A673 (cell line): ENCODE data around the gene MBLAC1. TPM values are rescaled to one million over a fixed set of nuclear protein-coding genes. Genes with fewer than 3 reads are reported as not detected.

Experiments used
- BruUV-seq: library from RNA; stranded (reverse); fragments of 400-500 nt; replicated peaks from 2 replicates; lab custom pipeline; 2021; lab: Mats Ljungman, UMichigan
- CTCF ChIA-PET: fragments of 300-600 bp; sonication (Branson Sonifier 250); formaldehyde crosslinking; loops from one replicate; lab custom pipeline; 2022; ENCODE audit warnings: antibody characterized with exemption; lab: Charles Lee
- POLR2A ChIA-PET: fragments of 300-600 bp; sonication (Branson Sonifier 250); formaldehyde crosslinking; loops from one replicate; lab custom pipeline; 2022; ENCODE audit warnings: antibody characterized with exemption; ENCODE audit not compliant: low non-redundant PET; lab: Charles Lee
- DNase-seq: peaks from one replicate; pipeline ENCODE4 v3.0.0-alpha.2; 2015; ENCODE audit warnings: low spot score
- H3K27ac ChIP-seq: fragments of 200-600 bp; sonication (generic); 2 replicates; pipeline ENCODE4 v1.5.1; 2016; ENCODE audit warnings: mixed run types, low read depth, mild to moderate bottlenecking, mixed read lengths, antibody characterized with exemption, low read length; ENCODE audit not compliant: poor library complexity, severe bottlenecking
- H3K27me3 ChIP-seq: fragments of 200-600 bp; sonication (generic); replicated peaks from 2 replicates; pipeline ENCODE4 v1.6.1; 2017; ENCODE audit warnings: mixed run types, low read depth, mild to moderate bottlenecking, mixed read lengths, antibody characterized with exemption, low read length; ENCODE audit not compliant: insufficient read depth, poor library complexity
- H3K36me3 ChIP-seq: fragments of 200-600 bp; sonication (generic); 2 replicates; pipeline ENCODE4 v1.6.1; 2016; ENCODE audit warnings: mixed run types, mild to moderate bottlenecking, mixed read lengths, antibody characterized with exemption, low read length; ENCODE audit not compliant: insufficient read depth, poor library complexity, severe bottlenecking
- H3K4me1 ChIP-seq: fragments of 200-600 bp; sonication (generic); 2 replicates; pipeline ENCODE4 v1.6.1; 2017; ENCODE audit warnings: mixed run types, mild to moderate bottlenecking, mixed read lengths, antibody characterized with exemption, low read length; ENCODE audit not compliant: insufficient read depth, poor library complexity, severe bottlenecking
- H3K4me3 ChIP-seq: fragments of 200-600 bp; sonication (generic); 2 replicates; pipeline ENCODE4 v1.5.1; 2016; ENCODE audit warnings: low read depth, mixed run types, mild to moderate bottlenecking, mixed read lengths, low read length; ENCODE audit not compliant: poor library complexity, severe bottlenecking
- H3K9me3 ChIP-seq: fragments of 200-600 bp; sonication (generic); 2 replicates; pipeline ENCODE4 v1.6.1; 2016; ENCODE audit warnings: mixed run types, low read depth, mild to moderate bottlenecking, mixed read lengths, antibody characterized with exemption, low read length; ENCODE audit not compliant: poor library complexity, severe bottlenecking
- EZH2 ChIP-seq: fragments of 200-600 bp; sonication (generic); IDR thresholded peaks from 2 replicates; pipeline ENCODE4 v1.6.1; 2017; ENCODE audit warnings: borderline replicate concordance, low read depth, mild to moderate bottlenecking, mixed read lengths, antibody characterized with exemption, low read length; ENCODE audit not compliant: poor library complexity, severe bottlenecking
- intact Hi-C: fragments of 100-400 bp; cut with micrococcal nuclease; formaldehyde crosslinking; loops from one replicate; pipeline ENCODE4 v1.10.0; 2022; ENCODE audit not compliant: unreplicated experiment
- total RNA-seq: library from RNA; stranded (reverse); gene quantifications from 2 replicates; pipeline ENCODE4 v1.2.3, GENCODE V29; 2021
- TF ChIP-seq, protein P1 (sequence below): fragments of 300-800, 200-600 bp; sonication (generic); conservative IDR thresholded peaks from 2 replicates; pipeline ENCODE4 v1.5.1; 2017; ENCODE audit warnings: low read depth, mild to moderate bottlenecking, antibody characterized with exemption, low read length, moderate library complexity, mixed read lengths

Gene MBLAC1
- total RNA-seq, 1 experiment from 2014 or later: 3.1 TPM

DNA sequence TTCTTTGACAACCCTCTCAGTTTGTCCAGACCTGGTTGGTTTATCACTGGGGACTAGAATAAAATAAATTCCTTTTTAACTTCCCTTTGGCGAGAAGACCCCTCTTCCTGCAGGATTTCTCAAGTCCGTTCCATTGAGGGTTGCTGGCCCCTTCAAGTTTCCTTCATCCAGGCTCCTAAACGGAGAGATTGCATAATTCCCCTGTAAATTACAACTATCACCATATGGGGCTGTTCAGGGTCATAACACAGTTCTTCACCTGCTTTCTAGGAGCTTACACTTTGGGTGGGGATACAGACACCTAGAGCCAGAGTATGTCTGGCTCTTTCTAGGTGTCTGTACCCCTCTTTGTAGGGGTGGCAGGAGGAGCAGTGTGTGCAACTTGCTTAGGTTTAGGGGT is 41.3 kb upstream of the MBLAC1 start:
- POLR2A ChIA-PET: no interaction called here
- intact Hi-C loops: no loop called here
- H3K36me3 ChIP-seq: peaks cover 5% of the 10 kb centered on the region

DNA sequence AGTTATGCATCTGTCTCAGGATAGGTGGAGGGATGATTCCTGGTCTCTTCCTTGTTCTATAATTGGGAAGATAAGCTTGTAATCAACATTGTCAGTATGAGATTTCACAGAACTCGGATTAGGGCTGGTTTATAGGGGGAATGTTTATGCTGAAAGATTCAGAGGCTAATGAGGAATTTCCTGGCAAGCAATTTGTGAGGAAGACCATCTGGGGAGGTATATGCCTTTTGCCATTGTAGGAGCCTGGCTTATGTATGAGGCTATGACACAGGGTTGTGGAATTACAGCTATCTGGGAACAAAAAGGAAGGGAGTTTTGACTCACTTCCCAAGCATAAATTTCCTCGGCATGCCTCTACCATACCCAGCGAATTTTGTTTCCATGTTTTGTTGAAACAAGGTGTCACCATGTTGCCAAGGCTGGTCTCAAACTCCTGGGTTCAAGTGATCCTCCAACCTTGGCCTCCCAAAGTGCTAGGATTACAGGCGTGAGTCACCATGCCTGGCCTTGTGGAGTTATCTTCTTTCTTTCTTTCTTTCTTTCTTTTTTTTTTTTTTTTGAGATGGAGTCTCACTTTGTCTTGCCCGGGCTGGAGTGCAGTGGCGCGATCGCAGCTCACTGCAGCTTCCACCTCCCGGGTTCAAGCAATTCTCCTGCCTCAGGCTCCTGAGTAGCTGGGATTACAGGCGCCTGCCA is 39.6 kb upstream of the MBLAC1 start:
- no TSS peak for BruUV-seq
- Histone ChIP-seq H3K27ac (peak overlapping the region; percentile 91), H3K27me3 (no peaks in the 10 kb centered on the region), H3K36me3 (peaks cover 22% of the 10 kb centered on the region), H3K9me3 (no peaks in the 10 kb centered on the region), H3K4me3 (no peak overlapping the region), H3K4me1 (peaks cover 39% of the 10 kb centered on the region)
- intact Hi-C loops: no loop called here
- ChIA-PET POLR2A (interaction anchor here (0.6 to 0.7 kb wide), 2 partner anchors 11 to 42 kb away, joined by 3 read pairs; no protein-coding TSS in a partner anchor), CTCF (no interaction called here)
- TF ChIP-seq, protein P1, sequence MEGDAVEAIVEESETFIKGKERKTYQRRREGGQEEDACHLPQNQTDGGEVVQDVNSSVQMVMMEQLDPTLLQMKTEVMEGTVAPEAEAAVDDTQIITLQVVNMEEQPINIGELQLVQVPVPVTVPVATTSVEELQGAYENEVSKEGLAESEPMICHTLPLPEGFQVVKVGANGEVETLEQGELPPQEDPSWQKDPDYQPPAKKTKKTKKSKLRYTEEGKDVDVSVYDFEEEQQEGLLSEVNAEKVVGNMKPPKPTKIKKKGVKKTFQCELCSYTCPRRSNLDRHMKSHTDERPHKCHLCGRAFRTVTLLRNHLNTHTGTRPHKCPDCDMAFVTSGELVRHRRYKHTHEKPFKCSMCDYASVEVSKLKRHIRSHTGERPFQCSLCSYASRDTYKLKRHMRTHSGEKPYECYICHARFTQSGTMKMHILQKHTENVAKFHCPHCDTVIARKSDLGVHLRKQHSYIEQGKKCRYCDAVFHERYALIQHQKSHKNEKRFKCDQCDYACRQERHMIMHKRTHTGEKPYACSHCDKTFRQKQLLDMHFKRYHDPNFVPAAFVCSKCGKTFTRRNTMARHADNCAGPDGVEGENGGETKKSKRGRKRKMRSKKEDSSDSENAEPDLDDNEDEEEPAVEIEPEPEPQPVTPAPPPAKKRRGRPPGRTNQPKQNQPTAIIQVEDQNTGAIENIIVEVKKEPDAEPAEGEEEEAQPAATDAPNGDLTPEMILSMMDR: no peak
- no peak for TF ChIP-seq EZH2
- DNase-seq: peak; percentile 98

More for the DNA sequence above, 41.3 kb upstream of the MBLAC1 start:
- Histone ChIP-seq H3K27ac (no peak overlapping the region), H3K4me3 (no peak overlapping the region), H3K4me1 (peaks cover 34% of the 10 kb centered on the region), H3K9me3 (no peaks in the 10 kb centered on the region), H3K27me3 (no peaks in the 10 kb centered on the region)
- DNase-seq: no peak
- no TSS peak for BruUV-seq
- CTCF ChIA-PET: no interaction called here
- TF ChIP-seq, protein P1: no peak
- TF ChIP-seq EZH2: no peak

DNA sequence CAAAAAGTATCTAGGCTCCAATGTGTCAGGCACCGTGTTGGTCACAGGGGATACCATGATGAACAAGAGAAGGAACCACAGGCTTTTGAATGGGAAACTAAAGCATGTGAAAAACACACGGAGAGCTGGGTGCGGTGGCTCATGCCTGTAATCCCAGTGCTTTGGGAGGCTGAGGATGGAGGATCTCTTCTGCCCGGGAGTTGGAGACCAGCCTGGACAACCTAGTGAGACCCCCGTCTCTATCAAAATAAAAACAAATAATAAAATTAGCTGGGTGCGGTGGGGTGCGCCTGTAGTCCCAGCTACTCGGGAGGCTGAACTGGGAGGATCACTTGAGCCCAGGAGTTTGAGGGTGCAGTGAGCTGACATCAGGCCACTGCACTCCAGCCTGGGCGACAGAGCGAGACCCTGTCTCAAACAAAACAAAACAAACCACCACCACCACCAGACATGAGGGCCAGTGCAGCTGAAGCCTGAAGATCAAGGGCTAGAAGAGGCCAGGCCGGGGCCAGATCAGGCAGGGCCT is 38.6 kb upstream of the MBLAC1 start:
- Histone ChIP-seq H3K9me3 (no peaks in the 10 kb centered on the region), H3K27me3 (no peaks in the 10 kb centered on the region), H3K4me1 (peaks cover 39% of the 10 kb centered on the region), H3K4me3 (peak overlapping the region; percentile 94), H3K27ac (peak overlapping the region; percentile 91), H3K36me3 (peaks cover 31% of the 10 kb centered on the region)
- no peak for DNase-seq
- ChIA-PET POLR2A (no interaction called here), CTCF (no interaction called here)
- TF ChIP-seq, protein P1: no peak
- no peak for TF ChIP-seq EZH2
- intact Hi-C loops: no loop called here
- no TSS peak for BruUV-seq
